Renal cortical epithelial cell (primary cell): ENCODE measurements around the gene KCNJ9. TPM values are rescaled to one million over a fixed set of nuclear protein-coding genes. Genes with fewer than 3 reads are reported as not detected.

ENCODE experiments used
- total RNA-seq: library from RNA; depleted of rRNA; stranded (reverse); fragments of >200 nt; gene quantifications from 2 replicates; pipeline ENCODE4 v1.2.3, GENCODE V29; 2014

KCNJ9 gene
- total RNA-seq, 1 donor from 2014 or later = not detected

Other genes with a start within 250 kb of the KCNJ9 start
- not detected in 2 replicates for gene VSIG8, start 218.9 kb upstream of the KCNJ9 start, total RNA-seq
- 0.25 and 0.69 TPM in 2 replicates for gene CFAP45, start 181.4 kb upstream of the KCNJ9 start, total RNA-seq
- gene TAGLN2, start 156.0 kb upstream of the KCNJ9 start, total RNA-seq = 526 and 548 TPM in 2 replicates
- not detected in 2 replicates for gene IGSF9, start 135.9 kb upstream of the KCNJ9 start, total RNA-seq
- gene SLAMF9, start 127.3 kb upstream of the KCNJ9 start, total RNA-seq = not detected in 2 replicates
- 4.0 and 5.2 TPM in 2 replicates for gene PIGM, start 49.5 kb upstream of the KCNJ9 start, total RNA-seq
- gene KCNJ10, start 11.4 kb upstream of the KCNJ9 start, total RNA-seq = 0.15 TPM in 1 of 2 replicates, not detected in the other
- gene IGSF8, start 17.1 kb downstream of the KCNJ9 start, total RNA-seq = 56.1 and 59.4 TPM in 2 replicates
- gene ATP1A2, start 34.2 kb downstream of the KCNJ9 start, total RNA-seq = 0.10 TPM in 1 of 2 replicates, not detected in the other
- not detected in 2 replicates for gene ATP1A4, start 70.1 kb downstream of the KCNJ9 start, total RNA-seq
- gene CASQ1, start 109.0 kb downstream of the KCNJ9 start, total RNA-seq = not detected in 2 replicates
- 84.6 and 194 TPM in 2 replicates for gene PEA15, start 123.8 kb downstream of the KCNJ9 start, total RNA-seq
- gene DCAF8, start 181.0 kb downstream of the KCNJ9 start, total RNA-seq = 69.8 and 107 TPM in 2 replicates
- gene PEX19, start 203.6 kb downstream of the KCNJ9 start, total RNA-seq = 42.7 and 65.3 TPM in 2 replicates